ENCODE measurements around the gene BARHL1. TPM values are rescaled to one million over a fixed set of nuclear protein-coding genes. Genes with fewer than 3 reads are reported as not detected.

Gene BARHL1
- total and polyA plus RNA-seq, 9 of the 15 experiments (the other 6 are each of a cell fraction or from before 2014, with no cell fraction given) = not detected

GRCh38 chr9:132556714-132557113 lies 25.7 kb upstream of the BARHL1 start:
- FAIRE-seq (no peak), DNase-seq (ENCODE audit: extremely low read depth in 1 of 4, low spot score in 3 of 4) (no peak), ATAC-seq (no peak)
- H3K36me3 ChIP-seq (ENCODE audit: control insufficient read depth, insufficient read depth, low read length) = no peaks in the 10 kb centered on the region
- TF ChIP-seq PHTF2 (CRISPR knock-in tag; IDR thresholded peaks at IDR 0.05) (no peak), OTX1 (CRISPR knock-in tag; IDR thresholded peaks at IDR 0.05) (no peak), FOXM1 (IDR thresholded peaks at IDR 0.05; ENCODE audit: low read depth) (no peak), FOXM1 (CRISPR knock-in tag; IDR thresholded peaks at IDR 0.05; ENCODE audit: low read depth) (no peak), RBM14 (IDR thresholded peaks at IDR 0.05; ENCODE audit: borderline replicate concordance, insufficient read depth, low read depth, low read length) (no peak), SRSF3 (IDR thresholded peaks at IDR 0.05; ENCODE audit: insufficient read depth, low read length) (no peak), RB1 (IDR thresholded peaks at IDR 0.05; ENCODE audit: low read depth) (no peak), PHB (CRISPR knock-in tag; IDR thresholded peaks at IDR 0.05) (no peak)
- intact Hi-C loops (cut with micrococcal nuclease) (no loop called here), in situ Hi-C loops (cut with MboI) (no loop called here)
- no peak overlapping the region; a peak in 1 of 4 replicates for H3K9ac ChIP-seq (ENCODE audit: insufficient read depth in 1 of 2, low read depth in 2 of 2, low read length in 2 of 2)
- H3K27me3 ChIP-seq (ENCODE audit: control insufficient read depth in 2 of 2, insufficient read depth in 2 of 2, low read length in 2 of 2) = peaks cover 51 to 69% of the 10 kb centered on the region in 2 experiments
- no peaks in the 10 kb centered on the region; the same call in 1 of the 2 replicates for H3K9me3 ChIP-seq (replicated peaks; ENCODE audit: control insufficient read depth, insufficient read depth, low read depth, low read length)
- no peak overlapping the region for H2AFZ ChIP-seq (ENCODE audit: low read depth, low read length)
- H3K79me2 ChIP-seq (ENCODE audit: control insufficient read depth, insufficient read depth, low read length) = no peaks in the 10 kb centered on the region
- H3K4me3 ChIP-seq = no peak overlapping the region
- ChIA-PET CTCF (ENCODE audit: low intra/inter-chr PET ratio) (no interaction called here), POLR2A (no interaction called here)
- H4K20me1 ChIP-seq (replicated peaks; ENCODE audit: control insufficient read depth, insufficient read depth, low read length) = no peaks in the 10 kb centered on the region
- 6% methylated on average over 20 of the region's 26 CpGs for WGBS (ENCODE audit: insufficient coverage, low coverage, missing lambda C conversion rate)
- H3K4me1 ChIP-seq (replicated peaks in 1 of 2; ENCODE audit: control insufficient read depth in 2 of 2, insufficient read depth in 2 of 2, low read length in 2 of 2) = no peaks in the 10 kb centered on the region
- no TSS peak for BruUV-seq (replicated peaks)
- H3K4me2 ChIP-seq (ENCODE audit: insufficient read depth, low read length) = no peak overlapping the region
- no peaks in the 10 kb centered on the region for H3K9me1 ChIP-seq (ENCODE audit: control insufficient read depth, insufficient read depth, low read length)
- H3K27ac ChIP-seq (ENCODE audit: extremely low read depth, low read depth, low read length) = no peak overlapping the region

All from K562 (cell line).